ENCODE data around the gene FAM163B. TPM values are rescaled to one million over a fixed set of nuclear protein-coding genes. Genes with fewer than 3 reads are reported as not detected.
"Not testable (repeated sequence)": the region's sequence is repeated elsewhere in the genome, so short reads cannot be mapped to it uniquely, and the experiment has no call there.

FAM163B gene
- polyA plus RNA-seq, 1 donor = 0.09 TPM

- no peak overlapping the region for H3K4me3 ChIP-seq (ENCODE audit: low read length)
- H3K4me1 ChIP-seq (ENCODE audit: control insufficient read depth, insufficient read depth, low read length) = no peaks in the 10 kb centered on the region
- no peaks in the 10 kb centered on the region for H3K9me3 ChIP-seq (ENCODE audit: control insufficient read depth, low read depth, low read length)
- H3K36me3 ChIP-seq (ENCODE audit: control insufficient read depth, insufficient read depth, low read length) = no peaks in the 10 kb centered on the region
- no peak overlapping the region for H3K27ac ChIP-seq (ENCODE audit: low read length)
- DNase-seq = no peak
- WGBS (ENCODE audit: insufficient coverage, low lambda C conversion rate) = no CpG with 5 or more reads among the region's 12 CpGs
- peaks cover 6% of the 10 kb centered on the region for H3K27me3 ChIP-seq (ENCODE audit: control insufficient read depth, insufficient read depth, low read length)
Measured at GRCh38 chr9:133631111-133631510, 21.9 kb upstream of the FAM163B start.

GRCh38 chr9:133629221-133630110 is 20.3 kb upstream of the FAM163B start:
- H3K4me1 ChIP-seq (ENCODE audit: control insufficient read depth, insufficient read depth, low read length) = no peaks in the 10 kb centered on the region
- WGBS (ENCODE audit: insufficient coverage, low lambda C conversion rate) = no CpG with 5 or more reads among the region's 23 CpGs

GRCh38 chr9:133628766-133629165 is 19.6 kb upstream of the FAM163B start:
- no peak overlapping the region for H3K4me3 ChIP-seq (ENCODE audit: low read length)
- H3K9me3 ChIP-seq (ENCODE audit: control insufficient read depth, low read depth, low read length) = peaks cover 3% of the 10 kb centered on the region
- no peak for DNase-seq
- no peak overlapping the region for H3K27ac ChIP-seq (ENCODE audit: low read length)
- H3K27me3 ChIP-seq (ENCODE audit: control insufficient read depth, insufficient read depth, low read length) = no peaks in the 10 kb centered on the region
- H3K36me3 ChIP-seq (ENCODE audit: control insufficient read depth, insufficient read depth, low read length) = no peaks in the 10 kb centered on the region
- no peaks in the 10 kb centered on the region for H3K4me1 ChIP-seq (ENCODE audit: control insufficient read depth, insufficient read depth, low read length)
- WGBS (ENCODE audit: insufficient coverage, low lambda C conversion rate) = no CpG with 5 or more reads among the region's 8 CpGs

More at GRCh38 chr9:133629221-133630110, 20.3 kb upstream of the FAM163B start:
- H3K4me3 ChIP-seq (ENCODE audit: low read length) = no peak overlapping the region
- no peak for DNase-seq
- peaks cover 3% of the 10 kb centered on the region for H3K9me3 ChIP-seq (ENCODE audit: control insufficient read depth, low read depth, low read length)
- H3K27ac ChIP-seq (ENCODE audit: low read length) = no peak overlapping the region
- no peaks in the 10 kb centered on the region for H3K36me3 ChIP-seq (ENCODE audit: control insufficient read depth, insufficient read depth, low read length)
- H3K27me3 ChIP-seq (ENCODE audit: control insufficient read depth, insufficient read depth, low read length) = peaks cover 6% of the 10 kb centered on the region

GRCh38 chr9:133627341-133627740 is 18.2 kb upstream of the FAM163B start:
- no peak overlapping the region for H3K4me3 ChIP-seq (ENCODE audit: low read length)
- peaks cover 3% of the 10 kb centered on the region for H3K9me3 ChIP-seq (ENCODE audit: control insufficient read depth, low read depth, low read length)
- no peak for DNase-seq
- WGBS (ENCODE audit: insufficient coverage, low lambda C conversion rate) = no CpG with 5 or more reads among the region's 3 CpGs
- H3K4me1 ChIP-seq (ENCODE audit: control insufficient read depth, insufficient read depth, low read length) = no peaks in the 10 kb centered on the region
- peaks cover 5% of the 10 kb centered on the region for H3K27me3 ChIP-seq (ENCODE audit: control insufficient read depth, insufficient read depth, low read length)
- H3K27ac ChIP-seq (ENCODE audit: low read length) = no peak overlapping the region
- no peaks in the 10 kb centered on the region for H3K36me3 ChIP-seq (ENCODE audit: control insufficient read depth, insufficient read depth, low read length)

- H3K4me1 ChIP-seq (ENCODE audit: control insufficient read depth, insufficient read depth, low read length); H3K27ac ChIP-seq (ENCODE audit: low read length); H3K9me3 ChIP-seq (ENCODE audit: control insufficient read depth, low read depth, low read length); H3K27me3 ChIP-seq (ENCODE audit: control insufficient read depth, insufficient read depth, low read length); DNase-seq; H3K4me3 ChIP-seq (ENCODE audit: low read length); H3K36me3 ChIP-seq (ENCODE audit: control insufficient read depth, insufficient read depth, low read length): not testable (repeated sequence)
Measured at GRCh38 chr9:133626008-133626407, 16.8 kb upstream of the FAM163B start.

- no peaks in the 10 kb centered on the region for H3K36me3 ChIP-seq (ENCODE audit: control insufficient read depth, insufficient read depth, low read length)
- H3K9me3 ChIP-seq (ENCODE audit: control insufficient read depth, low read depth, low read length) = peaks cover 3% of the 10 kb centered on the region
- no peak for DNase-seq
- no peak overlapping the region for H3K27ac ChIP-seq (ENCODE audit: low read length)
- WGBS (ENCODE audit: insufficient coverage, low lambda C conversion rate) = 80% methylated on average over 1 of the region's 5 CpGs
- H3K27me3 ChIP-seq (ENCODE audit: control insufficient read depth, insufficient read depth, low read length) = peaks cover 13% of the 10 kb centered on the region
- no peaks in the 10 kb centered on the region for H3K4me1 ChIP-seq (ENCODE audit: control insufficient read depth, insufficient read depth, low read length)
- no peak overlapping the region for H3K4me3 ChIP-seq (ENCODE audit: low read length)
Measured at GRCh38 chr9:133622555-133622954, 13.4 kb upstream of the FAM163B start.

GRCh38 chr9:133621725-133622267 is 12.6 kb upstream of the FAM163B start:
- peaks cover 17% of the 10 kb centered on the region for H3K27me3 ChIP-seq (ENCODE audit: control insufficient read depth, insufficient read depth, low read length)

GRCh38 chr9:133619791-133620190 is 10.6 kb upstream of the FAM163B start:
- Histone ChIP-seq H3K9me3 (ENCODE audit: control insufficient read depth, low read depth, low read length) (no peaks in the 10 kb centered on the region), H3K4me1 (ENCODE audit: control insufficient read depth, insufficient read depth, low read length) (no peaks in the 10 kb centered on the region), H3K4me3 (ENCODE audit: low read length) (no peak overlapping the region), H3K36me3 (ENCODE audit: control insufficient read depth, insufficient read depth, low read length) (no peaks in the 10 kb centered on the region), H3K27ac (ENCODE audit: low read length) (no peak overlapping the region), H3K27me3 (ENCODE audit: control insufficient read depth, insufficient read depth, low read length) (peaks cover 34% of the 10 kb centered on the region)
- DNase-seq = no peak
- WGBS (ENCODE audit: insufficient coverage, low lambda C conversion rate) = no CpG with 5 or more reads among the region's 8 CpGs

More at GRCh38 chr9:133621725-133622267, 12.6 kb upstream of the FAM163B start:
- Histone ChIP-seq H3K4me3 (ENCODE audit: low read length) (no peak overlapping the region), H3K27ac (ENCODE audit: low read length) (no peak overlapping the region), H3K4me1 (ENCODE audit: control insufficient read depth, insufficient read depth, low read length) (no peaks in the 10 kb centered on the region), H3K9me3 (ENCODE audit: control insufficient read depth, low read depth, low read length) (peaks cover 3% of the 10 kb centered on the region), H3K36me3 (ENCODE audit: control insufficient read depth, insufficient read depth, low read length) (no peaks in the 10 kb centered on the region)
- DNase-seq = no peak
- WGBS (ENCODE audit: insufficient coverage, low lambda C conversion rate) = no CpG with 5 or more reads among the region's 11 CpGs

- Histone ChIP-seq H3K27me3 (ENCODE audit: control insufficient read depth, insufficient read depth, low read length) (peaks cover 39% of the 10 kb centered on the region), H3K27ac (ENCODE audit: low read length) (no peak overlapping the region), H3K36me3 (ENCODE audit: control insufficient read depth, insufficient read depth, low read length) (no peaks in the 10 kb centered on the region), H3K4me3 (ENCODE audit: low read length) (no peak overlapping the region), H3K4me1 (ENCODE audit: control insufficient read depth, insufficient read depth, low read length) (no peaks in the 10 kb centered on the region), H3K9me3 (ENCODE audit: control insufficient read depth, low read depth, low read length) (no peaks in the 10 kb centered on the region)
- DNase-seq = no peak
- WGBS (ENCODE audit: insufficient coverage, low lambda C conversion rate) = no CpG with 5 or more reads among the region's 10 CpGs
Measured at GRCh38 chr9:133618726-133619125, 9.5 kb upstream of the FAM163B start.

- Histone ChIP-seq H3K36me3 (ENCODE audit: control insufficient read depth, insufficient read depth, low read length) (no peaks in the 10 kb centered on the region), H3K9me3 (ENCODE audit: control insufficient read depth, low read depth, low read length) (no peaks in the 10 kb centered on the region), H3K4me1 (ENCODE audit: control insufficient read depth, insufficient read depth, low read length) (no peaks in the 10 kb centered on the region), H3K27me3 (ENCODE audit: control insufficient read depth, insufficient read depth, low read length) (peaks cover 40% of the 10 kb centered on the region), H3K4me3 (ENCODE audit: low read length) (no peak overlapping the region), H3K27ac (ENCODE audit: low read length) (no peak overlapping the region)
- no peak for DNase-seq
- no CpG with 5 or more reads among the region's 13 CpGs for WGBS (ENCODE audit: insufficient coverage, low lambda C conversion rate)
Measured at GRCh38 chr9:133616643-133617405, 7.6 kb upstream of the FAM163B start.
